HG02973 (cell line): ENCODE data around the gene HSPH1.

Source experiments
- ATAC-seq: cut with Tn5 transposase; IDR thresholded peaks from one replicate; pipeline ENCODE4 v1.9.1; 2021; ENCODE audit warnings: moderate library complexity; ENCODE audit not compliant: unreplicated experiment

HSPH1 gene

DNA sequence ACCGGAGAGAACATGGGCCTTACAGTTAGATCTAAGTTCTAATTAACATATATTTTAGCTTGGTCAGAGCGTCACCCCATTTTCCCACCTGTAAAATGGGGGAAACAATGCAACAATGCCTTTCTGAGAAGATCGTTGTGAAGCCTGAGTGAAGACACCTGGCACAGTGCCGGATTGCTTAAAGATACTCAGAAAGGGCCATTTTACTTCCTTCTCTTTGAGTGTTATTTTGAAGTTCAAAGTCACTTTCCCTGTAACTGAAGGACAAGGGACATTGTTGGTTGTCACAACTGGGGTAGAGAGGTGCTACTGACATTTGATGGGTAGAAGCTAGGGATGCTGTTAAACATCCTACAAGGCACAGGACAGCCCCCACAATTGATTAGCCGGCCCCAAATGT lies 28.1 kb downstream of the HSPH1 start:
- ATAC-seq: no peak

GRCh38 chr13:31131470-31131961 lies 30.2 kb downstream of the HSPH1 start:
- ATAC-seq: no peak

- no peak for ATAC-seq
Measured at GRCh38 chr13:31129419-31129818, 32.3 kb downstream of the HSPH1 start.

DNA sequence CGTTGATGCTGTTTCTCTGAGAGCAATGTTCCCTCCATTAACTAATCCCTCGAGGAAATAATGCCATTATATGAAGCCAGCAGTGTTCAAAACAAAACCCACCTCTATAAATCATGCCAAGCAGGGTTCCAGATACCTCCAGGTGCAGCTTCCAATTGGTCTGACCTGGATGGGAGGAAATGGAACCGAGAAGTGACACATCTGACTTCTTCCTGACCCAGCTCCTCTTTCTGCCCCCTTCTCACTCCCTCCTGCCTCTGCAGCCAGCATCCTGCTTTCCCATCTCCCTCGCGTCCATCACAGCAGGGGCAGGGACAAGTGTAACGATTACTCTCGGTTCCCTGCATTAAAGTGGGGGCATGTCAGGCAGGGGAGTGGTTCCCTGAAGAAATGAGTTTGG lies 37.5 kb downstream of the HSPH1 start:
- no peak for ATAC-seq

DNA sequence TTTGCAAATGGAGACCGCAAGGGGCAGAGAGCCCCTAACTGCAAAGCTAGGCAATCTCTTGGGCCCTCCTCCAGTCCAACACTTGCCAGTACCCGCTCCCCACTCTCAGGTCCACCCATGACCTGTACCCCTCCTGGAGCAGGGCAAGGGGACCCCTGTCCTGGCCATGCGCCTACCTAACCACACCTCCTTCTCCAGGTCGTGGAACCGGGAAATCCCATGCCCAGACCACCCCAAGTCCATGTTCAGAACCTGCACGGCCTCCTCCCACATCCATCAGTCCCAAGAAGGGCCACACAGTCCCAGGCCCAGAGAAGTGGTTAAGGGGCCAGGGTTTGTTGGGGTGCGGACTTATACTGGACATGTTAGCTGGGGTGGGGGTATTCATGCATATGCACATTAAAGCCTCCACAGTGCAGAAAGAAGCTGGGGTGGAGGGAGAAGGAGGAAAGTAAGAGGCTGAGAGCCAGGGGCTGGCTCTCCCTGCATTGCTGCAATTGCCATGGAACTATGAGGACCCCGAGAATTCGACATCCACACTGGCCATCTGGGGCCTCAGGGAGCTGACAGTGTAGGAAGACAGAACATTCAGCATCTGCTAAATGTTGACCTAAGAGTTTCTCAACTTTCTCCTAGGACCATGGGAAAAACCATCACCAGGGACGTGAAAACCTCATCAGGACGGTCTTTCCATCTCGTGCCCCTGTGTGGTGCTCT lies 39.0 kb downstream of the HSPH1 start:
- ATAC-seq: no peak

DNA sequence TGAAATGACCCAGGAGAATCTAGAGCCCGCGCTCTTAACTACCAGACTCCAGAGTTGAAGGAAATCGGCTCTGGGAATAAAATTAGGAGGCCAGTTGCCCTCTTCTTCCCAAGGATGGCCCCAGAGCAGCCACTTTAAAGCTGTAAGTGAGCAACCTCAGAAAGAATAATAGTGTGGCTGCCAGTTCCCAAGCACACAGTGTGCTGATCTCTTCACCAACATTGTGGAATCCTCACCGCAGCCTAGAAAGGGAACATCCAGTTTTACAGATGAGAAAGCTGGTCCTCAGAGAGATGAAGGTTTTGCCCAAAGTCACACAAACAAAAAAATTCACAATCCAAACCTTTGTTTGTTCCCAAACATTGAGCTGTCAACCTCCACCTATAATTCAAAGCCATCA lies 39.6 kb downstream of the HSPH1 start:
- ATAC-seq: no peak

DNA sequence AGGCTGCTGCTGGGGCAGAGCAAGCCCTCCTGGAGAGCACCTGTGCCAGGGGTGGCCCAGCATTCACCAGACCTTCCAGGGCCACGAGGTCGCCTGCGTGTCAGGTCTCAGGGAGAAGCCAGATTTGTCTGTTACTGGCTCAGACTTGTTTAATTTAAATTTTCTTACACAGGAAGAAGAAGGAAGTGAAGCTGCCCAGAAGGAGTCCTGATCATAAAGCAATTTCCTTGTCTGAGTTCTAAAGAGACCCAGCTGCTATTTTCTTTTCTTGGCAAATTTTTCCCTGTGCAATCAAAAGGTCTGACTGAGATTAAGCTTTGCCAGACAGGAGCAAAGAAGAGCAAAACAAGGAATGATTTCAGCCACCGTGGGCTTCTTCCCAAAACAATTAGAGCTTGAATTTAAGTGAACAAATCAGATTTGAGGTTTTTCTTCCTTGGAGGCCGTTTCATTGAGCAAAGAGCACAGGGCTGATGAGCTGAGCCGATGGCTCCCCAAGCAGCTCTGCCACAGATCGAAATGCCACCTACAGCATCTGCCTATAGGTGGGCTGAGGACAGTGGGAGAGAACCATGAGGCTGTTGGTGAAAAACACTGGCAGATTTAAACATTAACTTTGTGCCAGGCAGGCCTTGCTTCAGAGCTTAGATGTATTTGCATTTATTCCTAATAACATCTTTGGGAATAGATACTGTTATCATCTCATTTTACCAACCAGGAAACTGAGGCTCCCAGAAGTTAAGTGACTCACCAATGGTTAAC lies 40.1 kb downstream of the HSPH1 start:
- no peak for ATAC-seq

GRCh38 chr13:31119966-31120700 lies 41.6 kb downstream of the HSPH1 start:
- ATAC-seq: no peak

- no peak for ATAC-seq
Measured at GRCh38 chr13:31119526-31119925, 42.2 kb downstream of the HSPH1 start.

GRCh38 chr13:31116224-31116623 lies 45.5 kb downstream of the HSPH1 start:
- ATAC-seq: no peak

DNA sequence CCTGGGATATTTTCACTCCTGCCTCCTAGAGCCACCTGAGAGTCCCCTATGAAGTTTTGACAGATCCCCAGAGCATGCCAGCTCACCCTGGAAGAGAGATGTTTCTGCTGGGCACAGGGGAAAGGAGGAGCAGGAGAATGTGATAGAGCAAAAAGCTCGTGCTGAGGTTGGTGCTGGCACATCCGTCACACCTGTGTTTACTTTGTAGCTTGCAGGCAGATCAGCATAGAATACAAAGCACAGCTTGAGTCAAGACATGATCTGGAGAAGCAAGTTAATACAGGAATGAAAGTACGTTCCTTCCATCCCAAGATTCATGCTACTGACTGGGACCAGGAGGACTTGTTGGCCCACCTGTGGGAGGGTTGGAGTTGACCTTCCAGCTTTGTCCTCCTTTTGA lies 46.1 kb downstream of the HSPH1 start:
- no peak for ATAC-seq

- ATAC-seq: no peak
Measured at GRCh38 chr13:31114641-31115040, 47.1 kb downstream of the HSPH1 start.

DNA sequence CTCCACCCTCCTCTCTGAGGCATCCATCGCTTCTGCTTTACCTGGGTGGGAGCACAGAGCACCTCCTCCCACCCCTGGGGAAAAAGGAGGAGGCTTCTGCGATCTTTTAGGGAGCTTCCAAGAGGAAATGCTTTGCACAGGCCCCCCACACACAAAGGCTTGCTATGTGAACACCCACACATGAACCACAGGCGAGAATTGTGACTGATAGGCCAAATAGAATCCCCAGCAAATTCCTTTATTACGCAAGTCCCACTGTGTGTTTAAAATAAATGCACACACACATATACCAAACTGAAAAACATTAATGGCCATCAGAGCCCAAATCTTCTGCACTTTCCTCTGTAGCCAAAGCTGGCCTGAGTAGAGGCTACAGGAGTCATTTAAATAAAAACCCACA lies 50.6 kb downstream of the HSPH1 start:
- ATAC-seq: no peak

DNA sequence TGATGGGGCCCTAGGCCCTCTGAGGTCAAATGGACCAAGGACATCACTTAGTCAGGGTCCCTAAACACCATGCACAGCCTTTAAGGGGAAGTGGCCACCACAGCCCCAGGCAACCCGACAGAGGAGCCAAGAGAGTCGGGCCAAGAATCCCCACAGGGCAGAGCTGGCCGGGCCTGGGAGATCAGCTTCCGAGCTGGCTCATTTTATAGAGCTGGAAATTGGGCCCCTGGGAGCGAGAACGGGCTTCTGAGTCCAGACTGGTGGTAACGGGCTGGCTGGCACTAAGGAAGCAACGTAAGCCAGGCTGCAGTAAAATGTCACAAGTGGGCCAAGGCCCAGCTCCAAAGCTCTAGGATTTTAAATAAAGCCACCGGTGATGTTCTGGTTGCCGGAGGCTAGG lies 51.1 kb downstream of the HSPH1 start:
- no peak for ATAC-seq

DNA sequence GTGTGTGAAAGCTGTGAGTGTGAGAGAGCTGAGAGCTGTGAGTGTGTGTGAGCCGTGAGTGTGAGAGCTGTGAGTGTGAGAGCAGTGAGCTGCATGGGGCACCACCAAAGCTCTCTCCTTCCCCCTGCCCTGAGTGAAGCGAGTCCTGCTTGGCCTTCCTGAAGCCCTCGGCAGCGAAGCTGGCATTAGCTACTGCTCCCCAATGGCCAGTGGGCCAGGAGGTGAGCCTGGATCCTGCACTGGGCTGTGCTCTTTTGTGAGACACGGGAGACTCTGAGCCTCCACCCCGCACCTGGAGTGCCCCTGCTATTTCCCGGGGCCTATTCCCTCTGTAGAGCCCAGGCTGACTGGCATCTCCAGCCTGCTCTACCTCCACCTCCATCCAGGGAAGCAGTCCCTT lies 51.5 kb downstream of the HSPH1 start:
- no peak for ATAC-seq

DNA sequence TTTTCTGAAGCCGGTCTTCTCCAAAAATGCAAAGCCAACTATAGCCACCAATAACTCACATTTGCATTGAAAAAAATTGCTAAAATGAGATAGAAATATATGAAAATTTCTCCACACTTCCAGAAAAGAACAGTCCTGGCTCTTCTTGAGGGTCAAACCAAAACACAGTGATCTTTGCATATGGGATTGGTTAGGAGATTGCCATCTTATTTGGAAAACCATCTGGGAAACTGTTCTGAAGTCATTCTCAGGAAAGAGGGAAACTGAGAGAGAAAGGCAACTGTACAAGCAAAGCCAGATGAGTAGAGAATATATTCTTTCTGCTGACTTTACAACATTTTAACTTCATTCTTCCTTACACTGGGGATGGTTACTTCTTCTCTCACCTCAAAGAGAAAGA lies 54.6 kb downstream of the HSPH1 start:
- ATAC-seq: no peak

DNA sequence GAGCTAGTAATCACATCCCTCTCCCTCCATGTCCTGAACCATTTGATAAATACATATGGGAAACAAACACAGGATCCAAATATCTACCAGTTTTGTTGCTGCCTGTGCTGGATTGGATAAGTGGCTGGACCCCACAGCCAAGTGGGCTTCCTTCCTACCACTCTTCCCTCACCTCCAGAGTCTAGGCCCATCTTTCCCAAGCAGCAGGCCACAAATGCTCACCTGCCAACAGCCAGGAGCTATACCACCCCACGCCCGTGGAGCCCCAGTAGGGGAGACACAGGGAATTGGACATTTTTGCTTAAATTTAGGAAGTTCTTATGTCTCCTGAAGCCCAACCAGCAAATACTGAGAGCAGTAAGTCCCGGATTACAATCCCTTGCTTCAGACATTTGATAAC lies 55.8 kb downstream of the HSPH1 start:
- ATAC-seq: no peak

DNA sequence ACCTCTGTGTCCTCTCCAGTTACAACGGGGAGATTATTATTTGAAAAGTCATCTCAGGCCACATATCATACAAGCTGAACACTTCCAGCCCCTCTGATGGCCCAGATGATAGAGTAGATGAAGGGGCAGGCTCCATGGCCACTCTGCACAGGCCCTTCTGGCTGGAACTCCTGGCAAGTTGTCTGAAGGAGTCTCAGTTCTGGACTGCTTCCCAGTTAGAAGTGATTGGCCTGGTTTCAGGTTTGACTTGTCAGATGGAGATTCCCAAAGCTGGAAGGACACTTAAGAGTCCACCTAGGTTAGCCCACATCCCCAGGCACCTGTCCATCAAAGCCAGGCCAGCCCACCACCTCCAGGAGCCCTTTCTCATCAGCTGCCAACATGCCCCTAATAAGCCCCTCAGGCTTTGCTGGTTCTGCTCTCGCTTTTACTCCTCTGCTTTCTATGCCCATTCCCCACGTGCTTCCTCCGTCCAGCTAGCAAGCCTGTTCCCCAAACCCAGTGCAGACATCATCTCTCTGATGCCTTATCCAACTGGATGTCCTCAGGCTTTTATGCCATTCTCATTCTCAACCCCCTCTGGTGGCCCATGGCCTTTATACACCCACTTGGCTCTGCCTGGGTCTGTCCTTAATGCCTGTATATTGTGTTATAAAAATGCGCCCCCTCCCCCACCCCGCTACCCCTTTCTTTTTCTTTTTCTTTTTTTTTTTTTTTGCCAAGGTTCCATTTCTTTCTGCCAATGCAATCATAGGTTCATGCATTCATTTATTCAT lies 56.5 kb downstream of the HSPH1 start:
- ATAC-seq: no peak

- no peak for ATAC-seq
Measured at GRCh38 chr13:31102905-31103304, 58.8 kb downstream of the HSPH1 start.

DNA sequence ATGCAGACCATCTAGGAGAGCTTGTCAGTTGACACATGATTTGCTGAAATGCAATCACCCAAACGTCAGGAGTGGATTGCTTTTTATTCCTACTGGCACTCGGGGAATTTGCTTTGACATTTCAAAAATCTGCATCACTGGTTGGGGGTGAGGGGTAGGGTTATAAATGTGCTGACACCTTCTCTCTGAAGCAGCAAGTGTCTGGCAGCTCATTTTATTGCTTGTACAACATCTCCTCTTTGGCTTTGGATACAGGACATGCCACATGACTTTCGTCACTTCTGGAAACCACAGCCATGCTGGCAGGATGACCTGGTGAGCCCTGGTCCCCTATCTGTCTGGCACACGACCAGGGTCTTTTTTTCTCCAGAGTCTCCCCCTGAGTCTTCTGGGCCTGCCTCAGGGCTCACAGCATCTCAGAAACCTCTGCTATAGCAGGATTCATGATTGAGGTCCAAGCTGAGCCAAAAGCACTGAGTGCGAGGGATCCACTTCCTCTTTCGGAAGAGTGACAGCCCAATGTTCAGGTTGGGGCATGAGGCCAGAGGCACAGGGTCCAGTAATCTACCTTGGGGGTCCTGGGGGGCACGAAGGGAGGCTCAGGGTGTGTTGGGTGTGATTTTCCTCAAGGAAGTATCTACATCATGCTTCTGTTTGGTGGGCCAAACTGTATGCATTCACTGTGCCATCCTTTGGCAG lies 60.1 kb downstream of the HSPH1 start:
- no peak for ATAC-seq
